ENCODE measurements around the gene NUDT7. TPM values are rescaled to one million over a fixed set of nuclear protein-coding genes. Genes with fewer than 3 reads are reported as not detected.

The NUDT7 gene
- total RNA-seq, 1 donor from 2014 or later = 4.7 TPM

GRCh38 chr16:77775911-77776909 lies 53.9 kb downstream of the NUDT7 start:
- Mint-ChIP-seq H3K4me1 (no peaks in the 10 kb centered on the region), H3K9me3 (no peaks in the 10 kb centered on the region), H3K4me3 (no peak overlapping the region), H3K27me3 (ENCODE audit: low read depth) (no peaks in the 10 kb centered on the region), H3K27ac (ENCODE audit: unreplicated experiment) (no peak overlapping the region), H3K36me3 (ENCODE audit: low read depth) (no peaks in the 10 kb centered on the region)
- no peak for TF ChIP-seq CTCF (conservative IDR thresholded peaks at IDR 0.05)
- no peak for DNase-seq (ENCODE audit: low read depth, low spot score)

- Mint-ChIP-seq H3K9me3 (no peaks in the 10 kb centered on the region), H3K4me1 (no peaks in the 10 kb centered on the region), H3K36me3 (ENCODE audit: low read depth) (no peaks in the 10 kb centered on the region), H3K27me3 (ENCODE audit: low read depth) (no peaks in the 10 kb centered on the region), H3K4me3 (no peak overlapping the region), H3K27ac (ENCODE audit: unreplicated experiment) (no peak overlapping the region)
- TF ChIP-seq CTCF (conservative IDR thresholded peaks at IDR 0.05) = no peak
- no peak for DNase-seq (ENCODE audit: low read depth, low spot score)
Measured at GRCh38 chr16:77777745-77778144, 55.4 kb downstream of the NUDT7 start.

GRCh38 chr16:77780378-77780837 lies 58.1 kb downstream of the NUDT7 start:
- Mint-ChIP-seq H3K27ac (ENCODE audit: unreplicated experiment) (no peak overlapping the region), H3K27me3 (ENCODE audit: low read depth) (peaks cover 2% of the 10 kb centered on the region), H3K36me3 (ENCODE audit: low read depth) (no peaks in the 10 kb centered on the region), H3K4me1 (no peaks in the 10 kb centered on the region), H3K4me3 (no peak overlapping the region), H3K9me3 (no peaks in the 10 kb centered on the region)
- TF ChIP-seq CTCF (conservative IDR thresholded peaks at IDR 0.05) = no peak
- DNase-seq (ENCODE audit: low read depth, low spot score) = no peak

GRCh38 chr16:77781091-77781490 lies 58.8 kb downstream of the NUDT7 start:
- H3K4me1 Mint-ChIP-seq = no peaks in the 10 kb centered on the region
- H3K27me3 Mint-ChIP-seq (ENCODE audit: low read depth) = peaks cover 5% of the 10 kb centered on the region
- no peak for TF ChIP-seq CTCF (conservative IDR thresholded peaks at IDR 0.05)

GRCh38 chr16:77782694-77783093 lies 60.4 kb downstream of the NUDT7 start:
- peak; percentile 40 for TF ChIP-seq CTCF (conservative IDR thresholded peaks at IDR 0.05)
- Mint-ChIP-seq H3K9me3 (no peaks in the 10 kb centered on the region), H3K27ac (ENCODE audit: unreplicated experiment) (no peak overlapping the region), H3K36me3 (ENCODE audit: low read depth) (no peaks in the 10 kb centered on the region), H3K4me3 (no peak overlapping the region), H3K27me3 (ENCODE audit: low read depth) (peaks cover 21% of the 10 kb centered on the region), H3K4me1 (peaks cover under 1% of the 10 kb centered on the region)
- no peak for DNase-seq (ENCODE audit: low read depth, low spot score)

More at GRCh38 chr16:77781091-77781490, 58.8 kb downstream of the NUDT7 start:
- no peak overlapping the region for H3K27ac Mint-ChIP-seq (ENCODE audit: unreplicated experiment)
- H3K4me3 Mint-ChIP-seq = no peak overlapping the region
- no peaks in the 10 kb centered on the region for H3K9me3 Mint-ChIP-seq
- DNase-seq (ENCODE audit: low read depth, low spot score) = no peak
- no peaks in the 10 kb centered on the region for H3K36me3 Mint-ChIP-seq (ENCODE audit: low read depth)

Data from neural crest cell (in vitro differentiated cells).